SU-DHL-6 (cell line): Measurements from ENCODE around the gene FOXD1.

Source experiments
- H2AFZ ChIP-seq: fragments of 200-600 bp; sonication (generic); 2 replicates; pipeline ENCODE4 v1.6.1; 2014; ENCODE audit warnings: low read depth, mild to moderate bottlenecking, moderate library complexity, mixed read lengths, antibody characterized with exemption, low read length; ENCODE audit not compliant: severe bottlenecking
- H3F3A ChIP-seq: fragments of 200-600 bp; shearing (Covaris generic); 2 replicates; pipeline ENCODE4 v1.6.0; 2016; ENCODE audit warnings: antibody characterized with exemption, mild to moderate bottlenecking; ENCODE audit not compliant: insufficient read depth
- H3K27ac ChIP-seq: fragments of 200-600 bp; sonication (generic); 2 replicates; pipeline ENCODE4 v1.5.1; 2016; ENCODE audit warnings: low read depth, mild to moderate bottlenecking, low read length, moderate library complexity, mixed read lengths
- H3K27me3 ChIP-seq: fragments of 200-600 bp; sonication (generic), shearing (Covaris generic); 2 replicates; pipeline ENCODE4 v1.6.0; 2014; ENCODE audit warnings: mild to moderate bottlenecking, low read length
- H3K36me3 ChIP-seq: fragments of 200-600 bp; sonication (generic); 2 replicates; pipeline ENCODE4 v1.6.1; 2014; ENCODE audit warnings: mild to moderate bottlenecking, low read length, mixed read lengths
- H3K4me2 ChIP-seq: fragments of 300-600, 200-600 bp; shearing (Covaris generic), sonication (generic); 2 replicates; pipeline ENCODE4 v1.6.0; 2014; ENCODE audit warnings: low read length, low read depth, mild to moderate bottlenecking; ENCODE audit not compliant: poor library complexity, severe bottlenecking
- H3K4me3 ChIP-seq: fragments of 200-600 bp; sonication (generic); 2 replicates; pipeline ENCODE4 v1.5.1; 2014; ENCODE audit warnings: antibody characterized with exemption, low read length, mild to moderate bottlenecking, mixed read lengths; ENCODE audit not compliant: insufficient read depth, poor library complexity, severe bottlenecking
- H3K79me2 ChIP-seq: fragments of 200-600 bp; sonication (generic); 2 replicates; pipeline ENCODE4 v1.6.1; 2014; ENCODE audit warnings: mild to moderate bottlenecking, low read length, moderate library complexity; ENCODE audit not compliant: insufficient read depth
- H3K9ac ChIP-seq: fragments of 200-600 bp; sonication (generic); 2 replicates; pipeline ENCODE4 v1.7.0; 2014; ENCODE audit warnings: mild to moderate bottlenecking, low read length
- H3K9me2 ChIP-seq: fragments of 200-600 bp; sonication (generic); replicated peaks from 2 replicates; pipeline ENCODE4 v1.6.1; 2014; ENCODE audit warnings: low read length; ENCODE audit not compliant: insufficient read depth
- H3K9me3 ChIP-seq: fragments of 200-600 bp; sonication (generic); 2 replicates; pipeline ENCODE4 v1.6.1; 2014; ENCODE audit warnings: low read length, mixed read lengths; ENCODE audit not compliant: insufficient read depth
- H4K20me1 ChIP-seq: fragments of 200-600 bp; sonication (generic); 2 replicates; pipeline ENCODE4 v1.6.1; 2014; ENCODE audit warnings: low read depth, mild to moderate bottlenecking, antibody characterized with exemption, low read length, moderate library complexity, mixed read lengths
- EZH2phosphoT487 ChIP-seq: fragments of 200-600 bp; sonication (generic), shearing (Covaris generic); conservative IDR thresholded peaks from 2 replicates; pipeline ENCODE4 v1.6.1; 2018; ENCODE audit warnings: mild to moderate bottlenecking, antibody characterized with exemption, low read length, moderate library complexity, mixed read lengths
- TF ChIP-seq, protein P1 (sequence below): fragments of 200-600 bp; sonication (generic); IDR thresholded peaks from one replicate; pipeline ENCODE4 v1.5.1; 2017; ENCODE audit warnings: antibody characterized with exemption, mild to moderate bottlenecking, low read length, moderate library complexity; ENCODE audit not compliant: insufficient read depth, poor library complexity, severe bottlenecking

Gene FOXD1

DNA sequence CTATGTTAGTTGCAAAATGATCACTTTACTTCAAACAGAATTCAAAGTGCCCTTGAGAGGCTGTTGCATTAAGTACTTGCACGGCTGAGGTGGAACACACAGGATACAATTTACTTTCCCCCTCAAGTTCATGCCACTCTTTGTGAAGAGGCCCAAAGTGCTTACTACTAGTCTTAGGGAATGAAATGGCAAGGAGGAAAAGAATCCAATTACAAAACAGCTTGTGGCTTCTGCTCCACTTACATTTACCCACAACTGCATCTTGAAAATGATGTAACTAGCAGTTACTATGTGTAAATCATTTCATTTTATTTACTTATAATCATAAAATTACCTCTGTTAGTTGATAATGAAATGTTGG, 14.6 kb downstream of the FOXD1 start:
- H3K27me3 ChIP-seq = no peaks in the 10 kb centered on the region

DNA sequence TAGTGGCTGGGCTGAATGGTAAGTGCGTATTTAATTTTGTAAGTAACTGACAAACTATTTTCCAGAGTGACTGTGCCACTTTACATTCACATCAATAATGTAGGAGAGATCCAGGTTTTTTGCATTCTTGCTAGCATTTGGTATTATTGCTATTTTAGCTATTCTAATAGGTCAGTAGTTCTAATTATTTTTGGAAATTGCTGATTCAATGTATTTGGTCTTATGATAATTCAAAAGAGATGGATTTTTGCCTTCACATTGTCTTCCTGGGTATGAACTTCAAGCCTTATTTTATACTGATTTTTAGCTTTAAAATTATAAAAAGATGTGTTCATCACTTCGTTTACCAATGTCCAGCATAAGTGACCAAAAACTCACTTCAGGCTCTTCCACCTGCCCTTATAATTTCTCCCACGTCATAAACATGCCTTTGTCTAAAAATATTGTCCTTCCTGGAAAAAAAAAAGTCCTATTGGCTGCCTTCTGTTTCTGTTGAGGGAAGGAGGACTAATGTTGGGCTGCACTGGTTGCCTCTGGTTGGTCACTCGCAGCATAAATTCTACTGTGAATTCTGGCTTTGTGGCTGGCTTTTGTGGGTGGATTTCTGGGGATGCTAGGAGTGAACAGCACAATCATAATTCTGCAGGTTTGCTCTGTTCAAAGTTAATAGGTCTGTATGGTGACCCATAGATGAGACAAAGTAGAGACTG, 15.2 kb downstream of the FOXD1 start:
- Histone ChIP-seq H3K27me3 (no peaks in the 10 kb centered on the region), H3K27ac (no peak overlapping the region), H4K20me1 (no peaks in the 10 kb centered on the region), H3K36me3 (no peaks in the 10 kb centered on the region), H3K9me3 (no peaks in the 10 kb centered on the region), H3K4me3 (no peak overlapping the region), H3K79me2 (no peaks in the 10 kb centered on the region), H3F3A (no peaks in the 10 kb centered on the region), H3K4me2 (no peak overlapping the region), H2AFZ (no peak overlapping the region), H3K9ac (no peak overlapping the region), H3K9me2 (no peaks in the 10 kb centered on the region)
- no peak for TF ChIP-seq EZH2phosphoT487
- TF ChIP-seq, protein P1, sequence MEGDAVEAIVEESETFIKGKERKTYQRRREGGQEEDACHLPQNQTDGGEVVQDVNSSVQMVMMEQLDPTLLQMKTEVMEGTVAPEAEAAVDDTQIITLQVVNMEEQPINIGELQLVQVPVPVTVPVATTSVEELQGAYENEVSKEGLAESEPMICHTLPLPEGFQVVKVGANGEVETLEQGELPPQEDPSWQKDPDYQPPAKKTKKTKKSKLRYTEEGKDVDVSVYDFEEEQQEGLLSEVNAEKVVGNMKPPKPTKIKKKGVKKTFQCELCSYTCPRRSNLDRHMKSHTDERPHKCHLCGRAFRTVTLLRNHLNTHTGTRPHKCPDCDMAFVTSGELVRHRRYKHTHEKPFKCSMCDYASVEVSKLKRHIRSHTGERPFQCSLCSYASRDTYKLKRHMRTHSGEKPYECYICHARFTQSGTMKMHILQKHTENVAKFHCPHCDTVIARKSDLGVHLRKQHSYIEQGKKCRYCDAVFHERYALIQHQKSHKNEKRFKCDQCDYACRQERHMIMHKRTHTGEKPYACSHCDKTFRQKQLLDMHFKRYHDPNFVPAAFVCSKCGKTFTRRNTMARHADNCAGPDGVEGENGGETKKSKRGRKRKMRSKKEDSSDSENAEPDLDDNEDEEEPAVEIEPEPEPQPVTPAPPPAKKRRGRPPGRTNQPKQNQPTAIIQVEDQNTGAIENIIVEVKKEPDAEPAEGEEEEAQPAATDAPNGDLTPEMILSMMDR = no peak

More for the DNA sequence above, 14.6 kb downstream of the FOXD1 start:
- Histone ChIP-seq H2AFZ (no peak overlapping the region), H3K4me3 (no peak overlapping the region), H3K9me3 (no peaks in the 10 kb centered on the region), H3F3A (no peaks in the 10 kb centered on the region), H3K4me2 (no peak overlapping the region), H3K36me3 (no peaks in the 10 kb centered on the region), H3K27ac (no peak overlapping the region), H4K20me1 (no peaks in the 10 kb centered on the region), H3K9ac (no peak overlapping the region), H3K9me2 (no peaks in the 10 kb centered on the region), H3K79me2 (no peaks in the 10 kb centered on the region)
- no peak for TF ChIP-seq EZH2phosphoT487
- TF ChIP-seq, protein P1 = no peak

DNA sequence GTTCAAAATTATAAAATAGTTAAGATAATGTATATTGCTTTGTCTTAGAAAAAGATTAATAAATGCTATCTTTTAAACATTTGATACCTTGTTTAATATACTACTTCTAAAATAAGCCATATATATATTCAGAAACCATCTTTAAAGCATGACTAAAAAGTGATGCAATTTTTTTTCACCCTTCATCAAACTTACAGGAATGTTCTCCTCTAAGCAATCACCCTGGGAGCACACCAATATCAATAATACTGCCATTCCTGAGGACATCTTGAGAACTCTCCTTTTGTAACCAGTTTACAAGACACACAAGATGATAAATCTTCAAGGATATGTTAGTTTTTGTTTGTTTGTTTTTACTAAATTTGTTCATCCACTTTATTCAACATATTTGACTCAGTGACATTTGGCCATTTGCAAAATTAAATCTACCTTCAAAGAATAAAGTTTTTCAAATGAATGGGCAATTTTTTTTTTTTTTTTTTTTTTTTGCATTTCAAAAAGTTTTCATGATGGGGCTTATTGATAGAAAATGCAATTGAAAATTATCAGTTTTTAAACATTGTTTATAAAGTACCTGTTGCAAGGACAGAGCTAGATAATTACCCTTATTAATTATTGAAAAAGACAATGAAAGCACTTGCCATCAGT, 17.2 kb downstream of the FOXD1 start:
- Histone ChIP-seq H3K27me3 (no peaks in the 10 kb centered on the region), H3F3A (no peaks in the 10 kb centered on the region), H3K4me2 (no peak overlapping the region), H3K9ac (no peak overlapping the region), H3K79me2 (no peaks in the 10 kb centered on the region), H3K9me3 (no peaks in the 10 kb centered on the region), H2AFZ (no peak overlapping the region), H3K4me3 (no peak overlapping the region), H4K20me1 (no peaks in the 10 kb centered on the region), H3K36me3 (no peaks in the 10 kb centered on the region), H3K27ac (no peak overlapping the region), H3K9me2 (no peaks in the 10 kb centered on the region)
- TF ChIP-seq EZH2phosphoT487 = no peak
- TF ChIP-seq, protein P1 = no peak
